Upper lobe of right lung (tissue), 1 donor: ENCODE results near the gene ADAMTS12. TPM values are rescaled to one million over a fixed set of nuclear protein-coding genes. Genes with fewer than 3 reads are reported as not detected.

Experiments used
- ATAC-seq: fragments of 200-7000 bp; cut with Tn5 transposase; one replicate; pipeline ENCODE4 v1.9.1; 2020; ENCODE audit warnings: mild to moderate bottlenecking, moderate library complexity
- DNase-seq: peaks from one replicate; pipeline ENCODE4 v3.0.0-alpha.2; 2020
- H3K27ac ChIP-seq: fragments of 200-600 bp; one replicate; pipeline ENCODE4 v1.8.0; 2022
- H3K27me3 ChIP-seq: fragments of 200-600 bp; one replicate; pipeline ENCODE4 v1.8.0; 2022; ENCODE audit warnings: mild to moderate bottlenecking
- H3K36me3 ChIP-seq: fragments of 200-600 bp; one replicate; pipeline ENCODE4 v1.8.0; 2022
- H3K4me1 ChIP-seq: fragments of 200-600 bp; one replicate; pipeline ENCODE4 v1.8.0; 2022
- H3K4me3 ChIP-seq: fragments of 200-600 bp; one replicate; pipeline ENCODE4 v1.8.0; 2022; ENCODE audit warnings: mild to moderate bottlenecking
- H3K9me3 ChIP-seq: fragments of 200-600 bp; one replicate; pipeline ENCODE4 v1.8.0; 2022
- CTCF ChIP-seq: fragments of 200-600 bp; IDR thresholded peaks from one replicate; pipeline ENCODE4 v1.8.0; 2022; ENCODE audit warnings: antibody characterized with exemption
- intact Hi-C: fragments of 100-400 bp; cut with DNase I; formaldehyde crosslinking; loops from one replicate; pipeline ENCODE4 v1.11.0; 2022
- total RNA-seq: library from RNA; stranded (reverse); fragmentation: NEBNext Ultra II Directional; extraction: Animal tissue kit (Norgen Biotek cat#: 25700); gene quantifications from one replicate; pipeline ENCODE4 v1.2.1, GENCODE V29; 2021
- donor health status: DM: no; HTN: yes; CAD: no; lungs with severe emphysema.

ADAMTS12 gene
- total RNA-seq, 1 donor from 2014 or later, result 11.2 TPM

DNA sequence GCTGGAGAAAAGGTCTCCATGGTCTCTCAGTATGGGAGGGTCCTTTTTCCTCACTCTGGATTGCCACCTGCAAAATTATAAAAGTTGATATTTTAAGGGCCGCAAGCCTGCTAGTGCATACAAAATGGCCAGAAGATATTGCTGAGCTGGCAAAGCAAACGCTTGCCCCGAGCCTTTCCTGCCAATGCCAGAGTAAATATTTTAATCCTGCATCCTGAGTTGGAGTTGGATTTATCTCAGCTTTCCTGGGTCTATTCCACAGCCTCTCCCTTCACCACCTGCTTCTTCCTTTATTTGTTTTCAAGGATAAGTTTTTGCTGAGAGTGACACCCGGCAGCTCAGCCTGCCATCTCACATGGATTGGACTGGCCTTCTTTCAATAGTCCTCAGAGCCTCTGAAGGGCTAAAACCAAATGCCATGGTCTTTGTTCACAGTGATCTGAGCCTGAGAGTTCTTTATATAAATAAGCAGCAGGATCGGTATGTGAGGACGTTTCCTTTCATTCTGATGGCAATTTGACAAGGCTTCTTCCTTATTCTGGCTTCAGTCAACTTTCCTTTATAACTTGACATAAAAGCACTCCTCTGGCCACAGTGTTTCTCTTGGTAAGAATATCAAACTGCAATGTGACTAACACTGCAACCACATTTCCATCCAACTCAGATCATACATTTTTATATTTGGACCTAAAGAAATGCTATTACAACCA is 170.1 kb downstream of the ADAMTS12 start:
- no peak overlapping the region for H3K27ac ChIP-seq
- intact Hi-C loops, result no loop called here
- DNase-seq, result no peak
- no peaks in the 10 kb centered on the region for H3K36me3 ChIP-seq
- H3K4me3 ChIP-seq, result no peak overlapping the region
- no peak for TF ChIP-seq CTCF
- H3K4me1 ChIP-seq, result no peaks in the 10 kb centered on the region
- no peaks in the 10 kb centered on the region for H3K9me3 ChIP-seq
- no peak for ATAC-seq
- H3K27me3 ChIP-seq, result no peaks in the 10 kb centered on the region

DNA sequence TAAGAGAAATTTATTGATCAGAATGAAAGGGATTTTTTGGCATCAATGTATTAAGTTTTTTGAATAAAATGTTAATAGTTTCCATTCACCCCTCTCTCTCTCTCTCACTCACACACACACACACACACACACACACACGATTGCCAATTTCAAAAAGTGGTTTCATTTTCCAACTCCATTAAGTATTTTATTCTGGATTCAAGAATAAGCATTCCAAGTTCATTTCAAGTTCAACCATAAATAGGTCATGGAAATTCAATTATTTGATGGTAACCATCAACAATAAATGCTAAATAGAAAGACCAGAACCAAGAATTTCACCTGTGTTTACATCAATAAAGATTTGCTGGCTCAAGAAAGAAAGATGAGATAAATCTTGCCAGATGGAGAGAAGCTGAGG is 171.6 kb downstream of the ADAMTS12 start:
- Histone ChIP-seq H3K27me3 (no peaks in the 10 kb centered on the region), H3K9me3 (no peaks in the 10 kb centered on the region), H3K4me1 (no peaks in the 10 kb centered on the region), H3K4me3 (no peak overlapping the region), H3K27ac (no peak overlapping the region), H3K36me3 (no peaks in the 10 kb centered on the region)
- TF ChIP-seq CTCF, result no peak
- intact Hi-C loops, result no loop called here
- ATAC-seq (no peak), DNase-seq (no peak)

DNA sequence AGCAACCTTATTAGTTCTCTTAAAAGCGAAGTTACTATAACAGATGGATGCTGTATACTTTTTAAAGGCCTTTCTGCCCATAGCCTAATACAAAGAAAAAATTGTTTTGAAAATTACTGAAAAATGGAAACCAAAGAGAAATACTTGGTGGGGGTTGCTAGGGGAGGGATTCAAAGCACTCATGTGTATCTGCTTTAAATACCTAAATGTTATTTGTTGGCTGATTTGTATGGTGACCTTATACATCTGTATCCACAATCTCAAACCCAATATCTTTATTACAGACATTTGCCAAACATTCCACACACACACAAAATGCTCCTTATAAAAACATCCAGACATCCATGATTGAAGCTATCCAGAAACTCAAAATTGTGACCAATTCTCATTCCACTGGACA is 172.0 kb downstream of the ADAMTS12 start:
- Histone ChIP-seq H3K4me3 (no peak overlapping the region), H3K36me3 (no peaks in the 10 kb centered on the region), H3K9me3 (no peaks in the 10 kb centered on the region), H3K27me3 (no peaks in the 10 kb centered on the region), H3K4me1 (no peaks in the 10 kb centered on the region), H3K27ac (no peak overlapping the region)
- intact Hi-C loops, result no loop called here
- no peak for TF ChIP-seq CTCF
- no peak for ATAC-seq
- no peak for DNase-seq

- Histone ChIP-seq H3K9me3 (no peaks in the 10 kb centered on the region), H3K36me3 (no peaks in the 10 kb centered on the region), H3K27ac (no peak overlapping the region), H3K4me3 (no peak overlapping the region), H3K27me3 (no peaks in the 10 kb centered on the region), H3K4me1 (no peaks in the 10 kb centered on the region)
- no peak for ATAC-seq
- DNase-seq, result no peak
- intact Hi-C loops, result no loop called here
- TF ChIP-seq CTCF, result no peak
Measured at GRCh38 chr5:33715661-33716060, 176.1 kb downstream of the ADAMTS12 start.

- intact Hi-C loops, result no loop called here
- no peak for DNase-seq
- ATAC-seq, result peak; percentile 35
- Histone ChIP-seq H3K4me3 (no peak overlapping the region), H3K27ac (peak overlapping the region; percentile 11), H3K9me3 (no peaks in the 10 kb centered on the region), H3K36me3 (no peaks in the 10 kb centered on the region), H3K4me1 (no peaks in the 10 kb centered on the region), H3K27me3 (no peaks in the 10 kb centered on the region)
- TF ChIP-seq CTCF, result no peak
Measured at GRCh38 chr5:33713136-33713765, 178.5 kb downstream of the ADAMTS12 start.
